ENCODE data around the gene UBE3D.

Gene UBE3D

GRCh38 chr6:82875573-82876185 is 190.0 kb downstream of the UBE3D start:
- Histone ChIP-seq H3K4me1 (ENCODE audit: low read length) (no peaks in the 10 kb centered on the region), H3K79me2 (ENCODE audit: low read length) (no peaks in the 10 kb centered on the region), H3K27ac (ENCODE audit: low read length) (no peak overlapping the region), H3K9ac (ENCODE audit: low read length) (no peak overlapping the region), H3K9me3 (replicated peaks; ENCODE audit: insufficient read depth, low read length) (no peaks in the 10 kb centered on the region), H3K4me3 (ENCODE audit: low read length) (no peak overlapping the region), H3F3A (ENCODE audit: insufficient read depth, low read length) (no peaks in the 10 kb centered on the region), H3K4me2 (ENCODE audit: low read depth, low read length) (no peak overlapping the region), H3K27me3 (replicated peaks; ENCODE audit: insufficient read depth, low read length) (no peaks in the 10 kb centered on the region), H3K36me3 (replicated peaks; ENCODE audit: insufficient read depth, low read length) (no peaks in the 10 kb centered on the region), H4K20me1 (ENCODE audit: insufficient read depth, low read length) (no peaks in the 10 kb centered on the region), H2AFZ (ENCODE audit: low read length) (no peak overlapping the region), H3K9me2 (replicated peaks; ENCODE audit: insufficient read depth, low read length) (no peaks in the 10 kb centered on the region)
- TF ChIP-seq CTCF (IDR thresholded peaks at IDR 0.05; ENCODE audit: low read length) (no peak), EZH2 (optimal IDR thresholded peaks at IDR 0.05; ENCODE audit: low read depth, low read length) (no peak), EZH2phosphoT487 (IDR thresholded peaks at IDR 0.05; ENCODE audit: low read length) (no peak)
- no peak for DNase-seq

- Histone ChIP-seq H3K4me3 (ENCODE audit: low read length) (no peak overlapping the region), H2AFZ (ENCODE audit: low read length) (no peak overlapping the region), H3K4me1 (ENCODE audit: low read length) (no peaks in the 10 kb centered on the region), H3K79me2 (ENCODE audit: low read length) (no peaks in the 10 kb centered on the region), H4K20me1 (ENCODE audit: insufficient read depth, low read length) (no peaks in the 10 kb centered on the region), H3K27me3 (replicated peaks; ENCODE audit: insufficient read depth, low read length) (no peaks in the 10 kb centered on the region), H3K9me3 (replicated peaks; ENCODE audit: insufficient read depth, low read length) (no peaks in the 10 kb centered on the region), H3K36me3 (replicated peaks; ENCODE audit: insufficient read depth, low read length) (no peaks in the 10 kb centered on the region), H3K9ac (ENCODE audit: low read length) (no peak overlapping the region), H3K27ac (ENCODE audit: low read length) (no peak overlapping the region), H3F3A (ENCODE audit: insufficient read depth, low read length) (no peaks in the 10 kb centered on the region), H3K4me2 (ENCODE audit: low read depth, low read length) (no peak overlapping the region), H3K9me2 (replicated peaks; ENCODE audit: insufficient read depth, low read length) (no peaks in the 10 kb centered on the region)
- no peak for DNase-seq
- TF ChIP-seq EZH2 (optimal IDR thresholded peaks at IDR 0.05; ENCODE audit: low read depth, low read length) = no peak
- TF ChIP-seq EZH2phosphoT487 (IDR thresholded peaks at IDR 0.05; ENCODE audit: low read length) = no peak
- no peak for TF ChIP-seq CTCF (IDR thresholded peaks at IDR 0.05; ENCODE audit: low read length)
These were observed 190.8 kb downstream of the UBE3D start for GRCh38 chr6:82874867-82875266.

GRCh38 chr6:82872185-82872584 is 193.5 kb downstream of the UBE3D start:
- Histone ChIP-seq H4K20me1 (ENCODE audit: insufficient read depth, low read length) (no peaks in the 10 kb centered on the region), H3K36me3 (replicated peaks; ENCODE audit: insufficient read depth, low read length) (no peaks in the 10 kb centered on the region), H3K79me2 (ENCODE audit: low read length) (no peaks in the 10 kb centered on the region), H3K9ac (ENCODE audit: low read length) (no peak overlapping the region), H3K27me3 (replicated peaks; ENCODE audit: insufficient read depth, low read length) (no peaks in the 10 kb centered on the region), H3K9me3 (replicated peaks; ENCODE audit: insufficient read depth, low read length) (no peaks in the 10 kb centered on the region), H3K4me3 (ENCODE audit: low read length) (no peak overlapping the region), H3K9me2 (replicated peaks; ENCODE audit: insufficient read depth, low read length) (no peaks in the 10 kb centered on the region), H3F3A (ENCODE audit: insufficient read depth, low read length) (no peaks in the 10 kb centered on the region), H3K4me2 (ENCODE audit: low read depth, low read length) (no peak overlapping the region), H3K27ac (ENCODE audit: low read length) (no peak overlapping the region), H2AFZ (ENCODE audit: low read length) (no peak overlapping the region), H3K4me1 (ENCODE audit: low read length) (no peaks in the 10 kb centered on the region)
- no peak for DNase-seq
- no peak for TF ChIP-seq EZH2 (optimal IDR thresholded peaks at IDR 0.05; ENCODE audit: low read depth, low read length)
- no peak for TF ChIP-seq EZH2phosphoT487 (IDR thresholded peaks at IDR 0.05; ENCODE audit: low read length)
- no peak for TF ChIP-seq CTCF (IDR thresholded peaks at IDR 0.05; ENCODE audit: low read length)
